ENCODE data around the gene DHRS3. TPM values are rescaled to one million over a fixed set of nuclear protein-coding genes. Genes with fewer than 3 reads are reported as not detected.

Gene DHRS3
- total and polyA plus RNA-seq, 9 donors: 11.4 to 29.0 (median 21.1) TPM

- Histone ChIP-seq H3K9me3 (replicated peaks; ENCODE audit: control insufficient read depth, low read depth, low read length) (no peaks in the 10 kb centered on the region), H3K27ac (ENCODE audit: low read length) (peak overlapping the region; percentile 90), H3K36me3 (ENCODE audit: control insufficient read depth, insufficient read depth, low read length) (no peaks in the 10 kb centered on the region), H3K4me1 (ENCODE audit: control insufficient read depth, insufficient read depth, low read length) (peaks cover 70% of the 10 kb centered on the region), H3K27me3 (ENCODE audit: control insufficient read depth, insufficient read depth, low read length) (peaks cover 34% of the 10 kb centered on the region), H3K4me3 (ENCODE audit: low read length) (peak overlapping the region; percentile 67)
- DNase-seq: peak; percentile 96
- 9% methylated on average over 20 of the region's 23 CpGs for WGBS (ENCODE audit: insufficient coverage)
Measured at GRCh38 chr1:12619792-12620487, 1.9 kb upstream of the DHRS3 start.

GRCh38 chr1:12618965-12619791 lies 1.2 kb upstream of the DHRS3 start:
- Histone ChIP-seq H3K36me3 (ENCODE audit: control insufficient read depth, insufficient read depth, low read length) (no peaks in the 10 kb centered on the region), H3K9me3 (replicated peaks; ENCODE audit: control insufficient read depth, low read depth, low read length) (no peaks in the 10 kb centered on the region), H3K27ac (ENCODE audit: low read length) (peak overlapping the region; percentile 90), H3K27me3 (ENCODE audit: control insufficient read depth, insufficient read depth, low read length) (peaks cover 34% of the 10 kb centered on the region), H3K4me1 (ENCODE audit: control insufficient read depth, insufficient read depth, low read length) (peaks cover 74% of the 10 kb centered on the region), H3K4me3 (ENCODE audit: low read length) (peak overlapping the region; percentile 67)
- DNase-seq: peak; percentile 84
- 10% methylated on average over 18 of the region's 30 CpGs for WGBS (ENCODE audit: insufficient coverage)

- no peak for DNase-seq
- Histone ChIP-seq H3K4me3 (ENCODE audit: low read length) (peak overlapping the region; percentile 67), H3K9me3 (replicated peaks; ENCODE audit: control insufficient read depth, low read depth, low read length) (no peaks in the 10 kb centered on the region), H3K36me3 (ENCODE audit: control insufficient read depth, insufficient read depth, low read length) (no peaks in the 10 kb centered on the region), H3K4me1 (ENCODE audit: control insufficient read depth, insufficient read depth, low read length) (peaks cover 74% of the 10 kb centered on the region), H3K27ac (ENCODE audit: low read length) (peak overlapping the region; percentile 90), H3K27me3 (ENCODE audit: control insufficient read depth, insufficient read depth, low read length) (peaks cover 34% of the 10 kb centered on the region)
- WGBS (ENCODE audit: insufficient coverage): 0% methylated on average over 1 of the region's 6 CpGs
Measured at GRCh38 chr1:12618661-12618964, 603 bp upstream of the DHRS3 start.

GRCh38 chr1:12617511-12617900 lies 504 bp downstream of the DHRS3 start:
- WGBS (ENCODE audit: insufficient coverage): 0% methylated on average over 3 of the region's 13 CpGs
- H3K27me3 ChIP-seq (ENCODE audit: control insufficient read depth, insufficient read depth, low read length): peaks cover 34% of the 10 kb centered on the region
- peak overlapping the region; percentile 90 for H3K27ac ChIP-seq (ENCODE audit: low read length)
- no peaks in the 10 kb centered on the region for H3K36me3 ChIP-seq (ENCODE audit: control insufficient read depth, insufficient read depth, low read length)
- no peak for DNase-seq
- peaks cover 66% of the 10 kb centered on the region for H3K4me1 ChIP-seq (ENCODE audit: control insufficient read depth, insufficient read depth, low read length)
- H3K9me3 ChIP-seq (replicated peaks; ENCODE audit: control insufficient read depth, low read depth, low read length): no peaks in the 10 kb centered on the region
- peak overlapping the region; percentile 67 for H3K4me3 ChIP-seq (ENCODE audit: low read length)

- peak overlapping the region; percentile 90 for H3K27ac ChIP-seq (ENCODE audit: low read length)
- DNase-seq: no peak
- H3K9me3 ChIP-seq (replicated peaks; ENCODE audit: control insufficient read depth, low read depth, low read length): no peaks in the 10 kb centered on the region
- peak overlapping the region; percentile 67 for H3K4me3 ChIP-seq (ENCODE audit: low read length)
- H3K36me3 ChIP-seq (ENCODE audit: control insufficient read depth, insufficient read depth, low read length): no peaks in the 10 kb centered on the region
- peaks cover 59% of the 10 kb centered on the region for H3K4me1 ChIP-seq (ENCODE audit: control insufficient read depth, insufficient read depth, low read length)
- peaks cover 34% of the 10 kb centered on the region for H3K27me3 ChIP-seq (ENCODE audit: control insufficient read depth, insufficient read depth, low read length)
- WGBS (ENCODE audit: insufficient coverage): under 1% methylated on average over 34 of the region's 53 CpGs
Measured at GRCh38 chr1:12616709-12617373, 1.2 kb downstream of the DHRS3 start.

- WGBS (ENCODE audit: insufficient coverage): 0% methylated on average over 9 of the region's 17 CpGs
- peak overlapping the region; percentile 67 for H3K4me3 ChIP-seq (ENCODE audit: low read length)
- DNase-seq: peak; percentile 69
- H3K36me3 ChIP-seq (ENCODE audit: control insufficient read depth, insufficient read depth, low read length): peaks cover 2% of the 10 kb centered on the region
- peak overlapping the region; percentile 90 for H3K27ac ChIP-seq (ENCODE audit: low read length)
- H3K4me1 ChIP-seq (ENCODE audit: control insufficient read depth, insufficient read depth, low read length): peaks cover 53% of the 10 kb centered on the region
- peaks cover 34% of the 10 kb centered on the region for H3K27me3 ChIP-seq (ENCODE audit: control insufficient read depth, insufficient read depth, low read length)
- no peaks in the 10 kb centered on the region for H3K9me3 ChIP-seq (replicated peaks; ENCODE audit: control insufficient read depth, low read depth, low read length)
Measured at GRCh38 chr1:12615865-12616708, 1.9 kb downstream of the DHRS3 start.

GRCh38 chr1:12615159-12615864 lies 2.7 kb downstream of the DHRS3 start:
- peaks cover 34% of the 10 kb centered on the region for H3K27me3 ChIP-seq (ENCODE audit: control insufficient read depth, insufficient read depth, low read length)
- peak overlapping the region; percentile 67 for H3K4me3 ChIP-seq (ENCODE audit: low read length)
- H3K36me3 ChIP-seq (ENCODE audit: control insufficient read depth, insufficient read depth, low read length): peaks cover 2% of the 10 kb centered on the region
- WGBS (ENCODE audit: insufficient coverage): 5% methylated on average over 5 of the region's 12 CpGs
- no peaks in the 10 kb centered on the region for H3K9me3 ChIP-seq (replicated peaks; ENCODE audit: control insufficient read depth, low read depth, low read length)
- H3K27ac ChIP-seq (ENCODE audit: low read length): peak overlapping the region; percentile 90
- H3K4me1 ChIP-seq (ENCODE audit: control insufficient read depth, insufficient read depth, low read length): peaks cover 49% of the 10 kb centered on the region
- peak; percentile 72 for DNase-seq

- Histone ChIP-seq H3K4me3 (ENCODE audit: low read length) (peak overlapping the region; percentile 67), H3K36me3 (ENCODE audit: control insufficient read depth, insufficient read depth, low read length) (peaks cover 2% of the 10 kb centered on the region), H3K27me3 (ENCODE audit: control insufficient read depth, insufficient read depth, low read length) (peaks cover 34% of the 10 kb centered on the region), H3K9me3 (replicated peaks; ENCODE audit: control insufficient read depth, low read depth, low read length) (no peaks in the 10 kb centered on the region), H3K27ac (ENCODE audit: low read length) (peak overlapping the region; percentile 6), H3K4me1 (ENCODE audit: control insufficient read depth, insufficient read depth, low read length) (peaks cover 43% of the 10 kb centered on the region)
- WGBS (ENCODE audit: insufficient coverage): 65% methylated on average over 2 of the region's 7 CpGs
- no peak for DNase-seq
Measured at GRCh38 chr1:12614402-12615158, 3.4 kb downstream of the DHRS3 start.

- H3K4me3 ChIP-seq (ENCODE audit: low read length): no peak overlapping the region
- peaks cover 28% of the 10 kb centered on the region for H3K27me3 ChIP-seq (ENCODE audit: control insufficient read depth, insufficient read depth, low read length)
- H3K27ac ChIP-seq (ENCODE audit: low read length): no peak overlapping the region
- H3K36me3 ChIP-seq (ENCODE audit: control insufficient read depth, insufficient read depth, low read length): peaks cover 10% of the 10 kb centered on the region
- H3K9me3 ChIP-seq (replicated peaks; ENCODE audit: control insufficient read depth, low read depth, low read length): no peaks in the 10 kb centered on the region
- DNase-seq: no peak
- H3K4me1 ChIP-seq (ENCODE audit: control insufficient read depth, insufficient read depth, low read length): peaks cover 30% of the 10 kb centered on the region
- 100% methylated on average over 2 of the region's 4 CpGs for WGBS (ENCODE audit: insufficient coverage)
Measured at GRCh38 chr1:12613180-12613579, 4.8 kb downstream of the DHRS3 start.
